K562 (cell line): Measurements from ENCODE around the gene ANTKMT. TPM values are rescaled to one million over a fixed set of nuclear protein-coding genes. Genes with fewer than 3 reads are reported as not detected.

ENCODE experiments used
- ATAC-seq: fragments of 200-7000 bp; cut with Tn5 transposase; 3 replicates; pipeline ENCODE4 v1.9.1; 2020; ENCODE audit warnings: moderate library complexity
- BruUV-seq: library from RNA; stranded (reverse); fragments of 400-500 nt; replicated peaks from 2 replicates; lab custom pipeline; 2021; lab: Mats Ljungman, UMichigan
- CTCF ChIA-PET: fragments of 300-600 bp; formaldehyde crosslinking; extraction: SDS; loops from one replicate; lab custom pipeline; 2021; ENCODE audit warnings: low intra/inter-chr PET ratio; lab: Yijun Ruan, JAX
- POLR2A ChIA-PET: fragments of 300-600, 350-650 bp; sonication (Branson Sonifier 250); formaldehyde crosslinking; extraction: SDS; loops from one replicate; lab custom pipeline; 2021; ENCODE audit warnings: antibody characterized with exemption, inconsistent platforms; lab: Yijun Ruan, JAX
- DNase-seq, 4 experiments: peaks; one replicate each; pipeline versions ENCODE4 v3.0.0 to v3.0.0-alpha.2; 2011 to 2018; ENCODE audit warnings: low spot score in 3 of 4, mixed read lengths in 3 of 4; ENCODE audit errors: extremely low read depth in 1 of 4
- FAIRE-seq: peaks from 2 replicates; lab custom pipeline; 2011; peaks lifted over from hg19 to GRCh38; lab: Jason Lieb, UNC
- H2AFZ ChIP-seq: 2 replicates; pipeline ENCODE4 v1.6.0; 2011; ENCODE audit warnings: low read depth, low read length, control low read depth, inconsistent platforms
- H3K27ac ChIP-seq: fragments of 200-600 bp; 3 replicates; pipeline ENCODE4 v1.8.0; 2011; ENCODE audit warnings: low read depth, mild to moderate bottlenecking, control low read depth, inconsistent platforms, low read length, moderate library complexity, mixed read lengths; ENCODE audit errors: extremely low read depth
- H3K27me3 ChIP-seq, 2 experiments: fragments of 300-600 bp in 1 of 2; 2 replicates in 1 of 2; 3 replicates in 1 of 2; pipeline versions ENCODE4 v1.6.0 to v1.8.0; 2011; ENCODE audit warnings: inconsistent platforms in 2 of 2, low read length in 2 of 2, mild to moderate bottlenecking in 1 of 2, mixed read lengths in 1 of 2, moderate library complexity in 1 of 2; ENCODE audit not compliant: control insufficient read depth in 2 of 2, insufficient read depth in 2 of 2
- H3K36me3 ChIP-seq: fragments of 300-600 bp; 3 replicates; pipeline ENCODE4 v1.8.0; 2011; ENCODE audit warnings: mild to moderate bottlenecking, low read length, inconsistent platforms; ENCODE audit not compliant: control insufficient read depth, insufficient read depth
- H3K4me1 ChIP-seq, 2 experiments: fragments of 200-600 bp in 1 of 2; replicated peaks in 1 of 2; 2 replicates in 1 of 2; 3 replicates in 1 of 2; pipeline versions ENCODE4 v1.5.1 to v1.8.0; 2011; ENCODE audit warnings: inconsistent platforms in 2 of 2, low read length in 2 of 2, mild to moderate bottlenecking in 1 of 2, mixed read lengths in 1 of 2, moderate library complexity in 1 of 2; ENCODE audit not compliant: control insufficient read depth in 2 of 2, insufficient read depth in 2 of 2
- H3K4me2 ChIP-seq: 2 replicates; pipeline ENCODE4 v1.6.1; 2011; ENCODE audit warnings: low read length, control low read depth, inconsistent platforms, mixed read lengths; ENCODE audit not compliant: insufficient read depth
- H3K4me3 ChIP-seq: fragments of 200-600 bp; sonication (generic), shearing (Covaris generic); 2 replicates; pipeline ENCODE4 v1.5.1; 2016; ENCODE audit warnings: control low read depth, inconsistent platforms
- H3K79me2 ChIP-seq: fragments of 200-600 bp; 3 replicates; pipeline ENCODE4 v1.8.0; 2011; ENCODE audit warnings: low read length, inconsistent platforms; ENCODE audit not compliant: control insufficient read depth, insufficient read depth
- H3K9ac ChIP-seq, 2 experiments: 2 replicates each; pipeline versions ENCODE4 v1.6.0 to v1.6.1; 2011; ENCODE audit warnings: low read depth in 2 of 2, low read length in 2 of 2, control low read depth in 1 of 2, inconsistent platforms in 1 of 2, mild to moderate bottlenecking in 1 of 2, mixed read lengths in 1 of 2; ENCODE audit not compliant: insufficient read depth in 1 of 2
- H3K9me1 ChIP-seq: one replicate; pipeline ENCODE4 v1.6.0; 2011; ENCODE audit warnings: inconsistent platforms, mild to moderate bottlenecking, low read length, moderate library complexity; ENCODE audit not compliant: control insufficient read depth, insufficient read depth
- H3K9me3 ChIP-seq: replicated peaks from 2 replicates; pipeline ENCODE4 v1.5.1; 2011; ENCODE audit warnings: low read depth, low read length, inconsistent platforms; ENCODE audit not compliant: control insufficient read depth, insufficient read depth
- H4K20me1 ChIP-seq: replicated peaks from 2 replicates; pipeline ENCODE4 v1.6.1; 2011; ENCODE audit warnings: low read length, inconsistent platforms, mixed read lengths; ENCODE audit not compliant: control insufficient read depth, insufficient read depth
- ETS2 ChIP-seq: IDR thresholded peaks from 2 replicates; pipeline ENCODE4 v1.6.1; 2016; ENCODE audit warnings: borderline replicate concordance, missing genetic modification characterization, mild to moderate bottlenecking, moderate library complexity, missing compliant biosample characterization; ENCODE audit not compliant: poor library complexity, severe bottlenecking
- ETV1 ChIP-seq: fragments of 450-650 bp; conservative IDR thresholded peaks from 2 replicates; pipeline ENCODE4 v1.6.1; 2016; ENCODE audit warnings: missing genetic modification characterization, control low read depth, low read depth, missing compliant biosample characterization
- HMG20B ChIP-seq: fragments of 250-450 bp; sonication (Bioruptor Pico); IDR thresholded peaks from 2 replicates; pipeline ENCODE4 v1.5.0; 2021; ENCODE audit warnings: mild to moderate bottlenecking
- HSF4 ChIP-seq: fragments of 250-450 bp; sonication (Bioruptor Pico); IDR thresholded peaks from 2 replicates; pipeline ENCODE4 v2.1.2; 2022; ENCODE audit warnings: mild to moderate bottlenecking, moderate library complexity, borderline replicate concordance
- NFIC ChIP-seq: fragments of 450-650 bp; IDR thresholded peaks from 2 replicates; pipeline ENCODE4 v1.6.1; 2017; ENCODE audit warnings: mild to moderate bottlenecking, inconsistent platforms
- PHF21A ChIP-seq: fragments of 450-650 bp; IDR thresholded peaks from 2 replicates; pipeline ENCODE4 v1.6.1; 2017; ENCODE audit warnings: low read depth, borderline replicate concordance
- PPARD ChIP-seq: fragments of 250-450 bp; sonication (Bioruptor Pico); IDR thresholded peaks from 2 replicates; pipeline ENCODE4 v1.8.0; 2022; ENCODE audit warnings: inconsistent platforms, mild to moderate bottlenecking, moderate library complexity
- RBM15 ChIP-seq: fragments of 200-400 bp; formaldehyde crosslinking; IDR thresholded peaks from 2 replicates; pipeline ENCODE4 v1.6.1; 2018; ENCODE audit warnings: mild to moderate bottlenecking, low read length, moderate library complexity; ENCODE audit not compliant: insufficient read depth
- TEAD4 ChIP-seq, 2 experiments: sonication (generic) in 1 of 2; formaldehyde crosslinking in 1 of 2; IDR thresholded peaks; 2 replicates each; pipeline versions ENCODE4 v1.6.1 to v1.8.0; 2012 to 2022; ENCODE audit warnings: borderline replicate concordance in 1 of 2, inconsistent platforms in 1 of 2, low read length in 1 of 2, mild to moderate bottlenecking in 1 of 2, missing genetic modification reagents in 1 of 2
- ZNF232 ChIP-seq: sonication (generic); formaldehyde crosslinking; IDR thresholded peaks from 2 replicates; pipeline ENCODE4 v1.8.0; 2022; ENCODE audit warnings: mild to moderate bottlenecking, missing genetic modification reagents
- ZNF77 ChIP-seq: fragments of 250-450 bp; sonication (Bioruptor Pico); IDR thresholded peaks from 2 replicates; pipeline ENCODE4 v1.5.0; 2020
- WGBS: fragments of 100-300 bp; shearing (Covaris generic); methylation state at CpG from one replicate; pipeline ENCODE4 v1.1.6; 2016; ENCODE audit warnings: low coverage, mixed read lengths; ENCODE audit not compliant: insufficient coverage; ENCODE audit errors: missing lambda C conversion rate; 5-methylcytosine and 5-hydroxymethylcytosine counted together
- in situ Hi-C: fragments of 300-500 bp; cut with MboI; formaldehyde crosslinking; loops from 4 replicates; pipeline ENCODE4 v1.15.0; 2018; ENCODE audit warnings: inconsistent platforms, mixed read lengths
- intact Hi-C: fragments of 100-400 bp; cut with micrococcal nuclease; formaldehyde crosslinking; loops from 2 replicates; pipeline ENCODE4 v1.14.2; 2022
- polyA plus RNA-seq, 8 experiments: library from polyadenylated mRNA; depleted of rRNA in 4 of 8; stranded (reverse) in 5 of 8; unstranded in 3 of 8; fragments of >200 nt; fragmentation: Nextera tagmentation in 2 of 8; fragmentation: Illumina TruSeq in 1 of 8; extraction: Ambion mirVana in 2 of 8; extraction: Trizol in 1 of 8; gene quantifications; 2 replicates each; pipeline versions ENCODE4 v1.2.1 to v1.2.3, GENCODE V29; 2011 to 2014; ENCODE audit warnings: inconsistent platforms in 1 of 8, missing spikeins in 1 of 8
- total RNA-seq, 7 experiments: library from RNA; depleted of rRNA in 6 of 7; stranded (reverse); fragments of >200 nt in 6 of 7; fragmentation: Illumina TruSeq in 2 of 7; extraction: Trizol in 2 of 7; gene quantifications; 2 replicates each; pipeline versions ENCODE4 v1.2.1 to v1.2.3, GENCODE V29; 2011 to 2021; ENCODE audit warnings: low replicate concordance in 1 of 7
- TF ChIP-seq, protein P1 (sequence below): fragments of 200-800 bp; sonication (Bioruptor generic); IDR thresholded peaks from 2 replicates; pipeline ENCODE4 v1.6.1; 2017; ENCODE audit warnings: missing genetic modification characterization, missing compliant biosample characterization
- TF ChIP-seq, protein P2 (sequence below): fragments of 250-450 bp; sonication (Bioruptor Pico); IDR thresholded peaks from 2 replicates; pipeline ENCODE4 v1.8.0; 2022; ENCODE audit warnings: inconsistent platforms
- TF ChIP-seq, protein P3 (sequence below): fragments of 450-650 bp; formaldehyde crosslinking; IDR thresholded peaks from 2 replicates; pipeline ENCODE4 v1.4.0; 2020; ENCODE audit warnings: mild to moderate bottlenecking, moderate library complexity

Gene ANTKMT
- total and polyA plus RNA-seq, 9 of the 15 experiments (the other 6 are each of a cell fraction or from before 2014, with no cell fraction given): 0.58 to 217 (median 19.1) TPM

DNA sequence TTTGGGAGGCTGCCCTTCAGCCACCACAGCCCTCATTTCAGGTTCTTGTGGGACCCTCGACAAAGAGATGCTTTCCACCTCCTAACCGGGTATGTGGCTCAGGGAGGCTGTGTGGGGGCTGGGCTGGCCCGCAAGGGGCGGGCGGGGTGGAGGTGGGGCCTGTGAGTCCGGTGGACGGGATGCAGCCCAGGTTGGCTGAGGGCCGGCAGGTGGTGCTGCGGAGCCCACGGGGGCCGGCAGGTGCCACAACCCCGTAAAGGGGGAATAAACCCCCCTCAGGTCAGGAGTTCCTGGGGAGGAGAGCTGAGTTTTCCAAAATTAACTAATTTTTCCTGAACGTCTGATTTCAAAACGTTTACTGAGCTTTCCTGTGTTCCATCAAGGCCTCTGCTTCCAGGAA, 24.8 kb downstream of the ANTKMT start (continued):
- no peak for TF ChIP-seq PHF21A
- TF ChIP-seq, protein P1, sequence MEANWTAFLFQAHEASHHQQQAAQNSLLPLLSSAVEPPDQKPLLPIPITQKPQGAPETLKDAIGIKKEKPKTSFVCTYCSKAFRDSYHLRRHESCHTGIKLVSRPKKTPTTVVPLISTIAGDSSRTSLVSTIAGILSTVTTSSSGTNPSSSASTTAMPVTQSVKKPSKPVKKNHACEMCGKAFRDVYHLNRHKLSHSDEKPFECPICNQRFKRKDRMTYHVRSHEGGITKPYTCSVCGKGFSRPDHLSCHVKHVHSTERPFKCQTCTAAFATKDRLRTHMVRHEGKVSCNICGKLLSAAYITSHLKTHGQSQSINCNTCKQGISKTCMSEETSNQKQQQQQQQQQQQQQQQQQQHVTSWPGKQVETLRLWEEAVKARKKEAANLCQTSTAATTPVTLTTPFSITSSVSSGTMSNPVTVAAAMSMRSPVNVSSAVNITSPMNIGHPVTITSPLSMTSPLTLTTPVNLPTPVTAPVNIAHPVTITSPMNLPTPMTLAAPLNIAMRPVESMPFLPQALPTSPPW (CRISPR knock-in tag): peak; percentile 70

DNA sequence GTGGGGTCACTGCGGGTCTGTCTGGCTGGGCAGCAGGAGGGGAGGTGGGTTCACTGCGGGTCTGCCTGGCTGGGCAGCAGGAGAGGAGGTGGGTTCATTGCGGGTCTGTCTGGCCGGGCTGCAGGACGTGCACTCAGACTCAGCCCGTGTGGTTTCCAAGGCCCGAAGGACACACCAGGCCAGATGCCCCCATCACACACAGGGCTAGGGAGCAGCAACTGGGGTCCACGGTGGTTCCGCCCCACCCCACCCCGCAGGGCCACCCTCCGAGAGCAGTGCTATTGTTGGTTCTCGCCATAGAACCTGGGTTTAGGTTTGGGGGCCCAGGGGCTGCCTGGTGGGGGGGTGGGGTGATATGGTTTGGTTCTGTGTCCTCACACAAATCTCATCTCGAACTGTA, 25.7 kb downstream of the ANTKMT start:
- ATAC-seq: no peak
- Histone ChIP-seq H3K9me1 (no peaks in the 10 kb centered on the region), H3K27me3 (no peaks in the 10 kb centered on the region), H2AFZ (no peak overlapping the region), H3K9me3 (no peaks in the 10 kb centered on the region), H3K4me3 (no peak overlapping the region), H4K20me1 (no peaks in the 10 kb centered on the region), H3K27ac (no peak overlapping the region), H3K9ac (no peak overlapping the region; a peak in 1 of 4 replicates), H3K4me1 (peaks cover 0 to 48% of the 10 kb centered on the region in 2 experiments; a peak in 4 of 5 replicates), H3K4me2 (no peak overlapping the region), H3K79me2 (no peaks in the 10 kb centered on the region), H3K36me3 (no peaks in the 10 kb centered on the region)
- ChIA-PET CTCF (no interaction called here), POLR2A (no interaction called here)
- FAIRE-seq: no peak
- in situ Hi-C loops: no loop called here
- no TSS peak for BruUV-seq
- no peak for DNase-seq
- intact Hi-C loops: no loop called here
- WGBS: 44% methylated on average over 9 of the region's 13 CpGs
- TF ChIP-seq RBM15 (no peak), HSF4 (CRISPR knock-in tag) (no peak), ETS2 (tag) (no peak), ETV1 (tag) (no peak), TEAD4 (IDR thresholded peaks at IDR 0.05; ENCODE audit: low read length) (no peak), TEAD4 (CRISPR knock-in tag; IDR thresholded peaks at IDR 0.05; ENCODE audit: borderline replicate concordance) (no peak), ZNF77 (CRISPR knock-in tag) (no peak), NFIC (no peak), PPARD (CRISPR knock-in tag) (no peak), ZNF232 (CRISPR knock-in tag) (no peak), HMG20B (no peak)
- TF ChIP-seq, protein P2, sequence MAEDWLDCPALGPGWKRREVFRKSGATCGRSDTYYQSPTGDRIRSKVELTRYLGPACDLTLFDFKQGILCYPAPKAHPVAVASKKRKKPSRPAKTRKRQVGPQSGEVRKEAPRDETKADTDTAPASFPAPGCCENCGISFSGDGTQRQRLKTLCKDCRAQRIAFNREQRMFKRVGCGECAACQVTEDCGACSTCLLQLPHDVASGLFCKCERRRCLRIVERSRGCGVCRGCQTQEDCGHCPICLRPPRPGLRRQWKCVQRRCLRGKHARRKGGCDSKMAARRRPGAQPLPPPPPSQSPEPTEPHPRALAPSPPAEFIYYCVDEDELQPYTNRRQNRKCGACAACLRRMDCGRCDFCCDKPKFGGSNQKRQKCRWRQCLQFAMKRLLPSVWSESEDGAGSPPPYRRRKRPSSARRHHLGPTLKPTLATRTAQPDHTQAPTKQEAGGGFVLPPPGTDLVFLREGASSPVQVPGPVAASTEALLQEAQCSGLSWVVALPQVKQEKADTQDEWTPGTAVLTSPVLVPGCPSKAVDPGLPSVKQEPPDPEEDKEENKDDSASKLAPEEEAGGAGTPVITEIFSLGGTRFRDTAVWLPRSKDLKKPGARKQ (CRISPR knock-in tag): no peak
- TF ChIP-seq, protein P3, sequence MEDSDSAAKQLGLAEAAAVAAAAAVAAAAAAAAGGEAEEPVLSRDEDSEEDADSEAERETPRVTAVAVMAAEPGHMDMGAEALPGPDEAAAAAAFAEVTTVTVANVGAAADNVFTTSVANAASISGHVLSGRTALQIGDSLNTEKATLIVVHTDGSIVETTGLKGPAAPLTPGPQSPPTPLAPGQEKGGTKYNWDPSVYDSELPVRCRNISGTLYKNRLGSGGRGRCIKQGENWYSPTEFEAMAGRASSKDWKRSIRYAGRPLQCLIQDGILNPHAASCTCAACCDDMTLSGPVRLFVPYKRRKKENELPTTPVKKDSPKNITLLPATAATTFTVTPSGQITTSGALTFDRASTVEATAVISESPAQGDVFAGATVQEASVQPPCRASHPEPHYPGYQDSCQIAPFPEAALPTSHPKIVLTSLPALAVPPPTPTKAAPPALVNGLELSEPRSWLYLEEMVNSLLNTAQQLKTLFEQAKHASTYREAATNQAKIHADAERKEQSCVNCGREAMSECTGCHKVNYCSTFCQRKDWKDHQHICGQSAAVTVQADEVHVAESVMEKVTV (CRISPR knock-in tag): no peak
